Right hindlimb (tissue), 1 donor: ENCODE results near the gene SAMD10.
"Not testable (repeated sequence)": the region's sequence is repeated elsewhere in the genome, so short reads cannot be mapped to it uniquely, and the experiment has no call there.

Experiments
- DNase-seq: peaks from one replicate; pipeline ENCODE4 v3.0.0-alpha.2; 2018

Gene SAMD10

GRCh38 chr20:63940472-63941266 is 38.8 kb downstream of the SAMD10 start:
- DNase-seq = peak; percentile 18

GRCh38 chr20:63940071-63940471 is 39.4 kb downstream of the SAMD10 start:
- peak; percentile 18 for DNase-seq

- DNase-seq = peak; percentile 21
Measured at GRCh38 chr20:63939061-63939935, 40.1 kb downstream of the SAMD10 start.

- DNase-seq = no peak
Measured at GRCh38 chr20:63937596-63937995, 41.8 kb downstream of the SAMD10 start.

GRCh38 chr20:63935447-63935846 is 44.0 kb downstream of the SAMD10 start:
- DNase-seq = peak; percentile 1

- DNase-seq = no peak
Measured at GRCh38 chr20:63934271-63935068, 45.0 kb downstream of the SAMD10 start.

- DNase-seq = no peak
Measured at GRCh38 chr20:63933646-63934045, 45.8 kb downstream of the SAMD10 start.

GRCh38 chr20:63932606-63933160 is 46.8 kb downstream of the SAMD10 start:
- DNase-seq = no peak

- no peak for DNase-seq
Measured at GRCh38 chr20:63931735-63932134, 47.7 kb downstream of the SAMD10 start.

GRCh38 chr20:63930971-63931553 is 48.4 kb downstream of the SAMD10 start:
- DNase-seq = no peak

- DNase-seq = not testable (repeated sequence)
Measured at GRCh38 chr20:63929473-63929883, 50.0 kb downstream of the SAMD10 start.

- no peak for DNase-seq
Measured at GRCh38 chr20:63929071-63929470, 50.4 kb downstream of the SAMD10 start.

GRCh38 chr20:63926298-63926697 is 53.1 kb downstream of the SAMD10 start:
- no peak for DNase-seq

GRCh38 chr20:63924241-63924640 is 55.2 kb downstream of the SAMD10 start:
- DNase-seq = no peak
